ENCODE measurements around the gene SNW1. TPM values are rescaled to one million over a fixed set of nuclear protein-coding genes. Genes with fewer than 3 reads are reported as not detected.

The SNW1 gene
- total and polyA plus RNA-seq, 2 donors (not counting 1 experiment from before 2014, with no cell fraction given), result 57.0 to 60.2 TPM

- peaks cover 1% of the 10 kb centered on the region for H4K20me1 ChIP-seq (ENCODE audit: control insufficient read depth, extremely low read depth, insufficient read depth, low read length)
- no peak overlapping the region for H3K4me2 ChIP-seq (ENCODE audit: extremely low read depth, insufficient read depth, low read length)
- H3K4me1 ChIP-seq (ENCODE audit: control insufficient read depth, extremely low read depth, insufficient read depth, low read length), result no peaks in the 10 kb centered on the region
- no peaks in the 10 kb centered on the region for H3K9me3 ChIP-seq (ENCODE audit: control insufficient read depth, insufficient read depth, low read depth, low read length)
- peaks cover 18% of the 10 kb centered on the region for H3K79me2 ChIP-seq (ENCODE audit: control insufficient read depth, insufficient read depth, low read length)
- no peaks in the 10 kb centered on the region for H3K27me3 ChIP-seq (ENCODE audit: control insufficient read depth, insufficient read depth, low read length)
- no peak for DNase-seq (ENCODE audit: low read depth in 2 of 2)
- no peak overlapping the region for H2AFZ ChIP-seq (ENCODE audit: low read length)
- H3K4me3 ChIP-seq (replicated peaks in 1 of 4; ENCODE audit: control extremely low read depth in 1 of 4, insufficient read depth in 1 of 4, low read depth in 3 of 4, low read length in 4 of 4), result no peak overlapping the region
- TF ChIP-seq CTCF (conservative IDR thresholded peaks at IDR 0.05 in 1 of 2, IDR thresholded peaks at IDR 0.05 in 1 of 2; ENCODE audit: low read depth in 1 of 2, low read length in 2 of 2) (no peak), EZH2 (IDR thresholded peaks at IDR 0.05; ENCODE audit: low read length, missing control alignments) (no peak)
- no peak overlapping the region for H3K9ac ChIP-seq (ENCODE audit: insufficient read depth, low read length)
- H3K27ac ChIP-seq (ENCODE audit: insufficient read depth, low read length), result no peak overlapping the region
- peaks cover 8% of the 10 kb centered on the region for H3K36me3 ChIP-seq (ENCODE audit: control insufficient read depth, insufficient read depth, low read length)
Observed at GRCh38 chr14:77714926-77715325, 46.0 kb downstream of the SNW1 start.

GRCh38 chr14:77710364-77710763 is 50.6 kb downstream of the SNW1 start:
- H3K79me2 ChIP-seq (ENCODE audit: control insufficient read depth, insufficient read depth, low read length), result peaks cover 58% of the 10 kb centered on the region
- H3K9me3 ChIP-seq (ENCODE audit: control insufficient read depth, insufficient read depth, low read depth, low read length), result no peaks in the 10 kb centered on the region
- no peak overlapping the region for H3K4me2 ChIP-seq (ENCODE audit: extremely low read depth, insufficient read depth, low read length)

GRCh38 chr14:77709412-77709811 is 51.5 kb downstream of the SNW1 start:
- Histone ChIP-seq H3K4me3 (replicated peaks in 1 of 4; ENCODE audit: control extremely low read depth in 1 of 4, insufficient read depth in 1 of 4, low read depth in 3 of 4, low read length in 4 of 4) (peak overlapping the region; percentile 74 to 98 (median 90)), H3K4me2 (ENCODE audit: extremely low read depth, insufficient read depth, low read length) (peak overlapping the region; percentile 95), H4K20me1 (ENCODE audit: control insufficient read depth, extremely low read depth, insufficient read depth, low read length) (no peaks in the 10 kb centered on the region), H3K4me1 (ENCODE audit: control insufficient read depth, extremely low read depth, insufficient read depth, low read length) (peaks cover 3% of the 10 kb centered on the region), H3K27ac (ENCODE audit: insufficient read depth, low read length) (no peak overlapping the region), H3K9ac (ENCODE audit: insufficient read depth, low read length) (no peak overlapping the region), H3K27me3 (ENCODE audit: control insufficient read depth, insufficient read depth, low read length) (no peaks in the 10 kb centered on the region), H3K36me3 (ENCODE audit: control insufficient read depth, insufficient read depth, low read length) (peaks cover 5% of the 10 kb centered on the region), H2AFZ (ENCODE audit: low read length) (no peak overlapping the region), H3K9me3 (ENCODE audit: control insufficient read depth, insufficient read depth, low read depth, low read length) (no peaks in the 10 kb centered on the region), H3K79me2 (ENCODE audit: control insufficient read depth, insufficient read depth, low read length) (peaks cover 53% of the 10 kb centered on the region)
- TF ChIP-seq CTCF (conservative IDR thresholded peaks at IDR 0.05 in 1 of 2, IDR thresholded peaks at IDR 0.05 in 1 of 2; ENCODE audit: low read depth in 1 of 2, low read length in 2 of 2) (no peak), EZH2 (IDR thresholded peaks at IDR 0.05; ENCODE audit: low read length, missing control alignments) (no peak)
- no peak for DNase-seq (ENCODE audit: low read depth in 2 of 2)

More at GRCh38 chr14:77710364-77710763, 50.6 kb downstream of the SNW1 start:
- no peaks in the 10 kb centered on the region for H3K27me3 ChIP-seq (ENCODE audit: control insufficient read depth, insufficient read depth, low read length)
- H3K4me1 ChIP-seq (ENCODE audit: control insufficient read depth, extremely low read depth, insufficient read depth, low read length), result peaks cover 3% of the 10 kb centered on the region
- TF ChIP-seq EZH2 (IDR thresholded peaks at IDR 0.05; ENCODE audit: low read length, missing control alignments) (no peak), CTCF (conservative IDR thresholded peaks at IDR 0.05 in 1 of 2, IDR thresholded peaks at IDR 0.05 in 1 of 2; ENCODE audit: low read depth in 1 of 2, low read length in 2 of 2) (no peak)
- H4K20me1 ChIP-seq (ENCODE audit: control insufficient read depth, extremely low read depth, insufficient read depth, low read length), result no peaks in the 10 kb centered on the region
- no peak overlapping the region for H3K4me3 ChIP-seq (replicated peaks in 1 of 4; ENCODE audit: control extremely low read depth in 1 of 4, insufficient read depth in 1 of 4, low read depth in 3 of 4, low read length in 4 of 4)
- H3K9ac ChIP-seq (ENCODE audit: insufficient read depth, low read length), result no peak overlapping the region
- H3K36me3 ChIP-seq (ENCODE audit: control insufficient read depth, insufficient read depth, low read length), result peaks cover 5% of the 10 kb centered on the region
- H3K27ac ChIP-seq (ENCODE audit: insufficient read depth, low read length), result no peak overlapping the region
- no peak for DNase-seq (ENCODE audit: low read depth in 2 of 2)
- H2AFZ ChIP-seq (ENCODE audit: low read length), result no peak overlapping the region

Data from fibroblast of lung (primary cell).